Measurements from ENCODE around the gene SH3BGRL3. TPM values are rescaled to one million over a fixed set of nuclear protein-coding genes. Genes with fewer than 3 reads are reported as not detected.

Gene SH3BGRL3
- total RNA-seq, 1 donor from 2014 or later = 285 TPM

- CTCF ChIA-PET = interaction anchor here (1.2 to 11.7 kb wide), 6 partner anchors 11 to 149 kb away, joined by 3 to 372 read pairs (median 10); partner anchors contain the start of genes CEP85, SH3BGRL3 and ZNF593
These were observed 38.6 kb downstream of the SH3BGRL3 start for GRCh38 chr1:26318338-26319064.

DNA sequence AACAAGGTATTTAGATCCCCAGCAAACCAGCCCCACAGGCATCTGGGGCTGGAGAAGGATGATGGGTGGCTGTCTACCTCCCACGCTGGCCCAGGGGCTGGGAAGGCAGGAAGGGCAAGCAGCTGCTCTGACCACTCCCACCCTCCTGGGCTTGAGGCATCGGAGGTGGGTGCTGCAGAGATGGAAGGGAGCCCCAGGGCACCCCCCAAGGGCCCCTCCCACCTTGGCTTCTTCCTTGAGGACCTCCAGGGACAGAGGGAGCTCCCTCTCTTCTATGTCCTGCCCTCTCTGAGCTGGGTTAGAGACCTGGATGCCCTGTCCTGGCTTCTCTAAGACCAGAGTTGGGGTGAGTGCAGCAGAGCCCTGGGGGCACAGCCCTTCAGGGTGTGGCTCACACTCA is 41.0 kb downstream of the SH3BGRL3 start:
- intact Hi-C loops (cut with micrococcal nuclease) = loop anchor here (1.0 to 5.0 kb wide), 8 partner anchors 32 to 216 kb away; partner anchors contain the start of gene ZNF593
- ChIA-PET POLR2A (interaction anchor here (0.6 to 14.1 kb wide), 9 partner anchors 13 to 151 kb away, joined by 4 to 1638 read pairs (median 8); partner anchors contain the start of genes CEP85, SH3BGRL3, UBXN11 and ZNF593), CTCF (interaction anchor here (1.0 to 11.7 kb wide), 16 partner anchors 11 to 178 kb away, joined by 3 to 372 read pairs (median 7); partner anchors contain the start of genes C1orf232, CEP85, SH3BGRL3 and ZNF593)
- ATAC-seq (ENCODE audit: low read depth) (peak; percentile 1), DNase-seq (peak; percentile 25)
- Mint-ChIP-seq H3K4me3 (peak overlapping the region; percentile 96), H3K9me3 (no peaks in the 10 kb centered on the region), H3K36me3 (ENCODE audit: low read depth) (peaks cover 51% of the 10 kb centered on the region), H3K27ac (peak overlapping the region; percentile 98), H3K27me3 (no peaks in the 10 kb centered on the region), H3K4me1 (peaks cover 75% of the 10 kb centered on the region)
- no peak for TF ChIP-seq CTCF (IDR thresholded peaks at IDR 0.05)

More at GRCh38 chr1:26318338-26319064, 38.6 kb downstream of the SH3BGRL3 start:
- Mint-ChIP-seq H3K4me1 (peaks cover 95% of the 10 kb centered on the region), H3K36me3 (ENCODE audit: low read depth) (peaks cover 42% of the 10 kb centered on the region), H3K9me3 (no peaks in the 10 kb centered on the region), H3K4me3 (peak overlapping the region; percentile 96), H3K27me3 (no peaks in the 10 kb centered on the region), H3K27ac (peak overlapping the region; percentile 98)
- intact Hi-C loops (cut with micrococcal nuclease) = no loop called here
- TF ChIP-seq CTCF (IDR thresholded peaks at IDR 0.05) = no peak
- ATAC-seq (ENCODE audit: low read depth) = peak; percentile 5
- POLR2A ChIA-PET = interaction anchor here (0.6 to 14.1 kb wide), 16 partner anchors 10 to 1390 kb away, joined by 3 to 1638 read pairs (median 4); partner anchors contain the start of genes CEP85, HMGN2, PDIK1L and SH3BGRL3
- DNase-seq = peak; percentile 26

DNA sequence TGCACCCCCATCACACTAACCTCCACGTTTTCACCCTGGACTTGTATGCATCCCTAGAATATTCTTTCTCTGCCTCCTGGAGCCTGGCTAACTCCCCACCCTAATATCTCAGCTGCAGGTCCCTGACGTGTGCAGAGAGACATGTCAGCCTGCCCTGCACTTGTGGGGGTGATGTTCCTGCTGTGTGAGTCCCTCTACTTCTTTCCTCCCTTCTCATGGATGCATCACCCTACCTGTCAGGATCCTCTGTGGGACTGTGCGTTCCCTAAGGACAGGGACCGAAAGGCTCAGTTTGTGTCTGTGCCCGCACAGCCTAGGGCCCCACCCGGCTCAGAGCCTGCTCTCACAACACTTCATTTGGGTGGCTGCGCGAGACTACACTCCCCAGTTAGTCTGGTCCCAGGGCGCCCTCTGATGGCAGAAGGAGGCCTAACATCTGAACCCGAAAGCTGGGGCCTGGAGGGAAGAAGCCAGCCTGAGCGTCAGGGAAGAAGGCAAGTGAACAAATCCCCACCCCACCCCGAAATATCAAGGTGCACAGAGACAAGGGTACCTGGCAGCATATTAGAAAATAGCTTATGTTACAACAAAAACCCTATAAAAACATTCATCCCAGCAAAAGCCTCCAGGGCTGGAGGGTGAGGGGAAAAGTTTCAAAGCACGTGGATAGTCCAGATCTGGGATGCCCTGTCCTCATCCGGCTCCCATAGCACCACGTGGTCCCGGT is 41.6 kb downstream of the SH3BGRL3 start:
- Mint-ChIP-seq H3K4me3 (peak overlapping the region; percentile 87), H3K9me3 (no peaks in the 10 kb centered on the region), H3K36me3 (ENCODE audit: low read depth) (peaks cover 51% of the 10 kb centered on the region), H3K27ac (peak overlapping the region; percentile 98), H3K4me1 (peaks cover 69% of the 10 kb centered on the region), H3K27me3 (no peaks in the 10 kb centered on the region)
- ChIA-PET CTCF (interaction anchor here (0.6 to 11.7 kb wide), 27 partner anchors 12 to 426 kb away, joined by 3 to 372 read pairs (median 3); partner anchors contain the start of genes C1orf232, CEP85, CNKSR1 and SH3BGRL3), POLR2A (interaction anchor here (0.6 to 14.1 kb wide), 11 partner anchors 14 to 152 kb away, joined by 4 to 1638 read pairs (median 6); partner anchors contain the start of genes CEP85, SH3BGRL3, UBXN11 and ZNF593)
- ATAC-seq (ENCODE audit: low read depth) (peak; percentile 71), DNase-seq (peak; percentile 91)
- intact Hi-C loops (cut with micrococcal nuclease) = loop anchor here (1.0 to 5.0 kb wide), 8 partner anchors 32 to 216 kb away; partner anchors contain the start of gene ZNF593
- TF ChIP-seq CTCF (IDR thresholded peaks at IDR 0.05) = peak; percentile 32

DNA sequence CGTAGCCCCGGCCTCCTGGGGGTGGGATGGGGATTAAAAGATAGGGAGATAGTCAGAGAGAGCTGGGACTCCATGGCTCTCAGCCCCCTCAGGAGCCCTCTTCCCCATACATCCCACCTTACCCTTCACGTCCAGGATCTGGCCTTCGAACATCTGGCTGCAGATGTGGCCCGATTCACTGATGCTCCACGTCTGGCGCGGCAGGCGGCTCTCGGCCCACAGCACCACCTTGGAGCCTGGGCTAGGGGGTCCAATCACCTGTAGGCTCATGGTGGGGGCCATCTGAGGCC is 42.1 kb downstream of the SH3BGRL3 start:
- POLR2A ChIA-PET = interaction anchor here (1.0 to 14.1 kb wide), 5 partner anchors 14 to 152 kb away, joined by 4 to 1638 read pairs (median 8); partner anchors contain the start of genes SH3BGRL3, UBXN11 and ZNF593
- ATAC-seq (ENCODE audit: low read depth) (no peak), DNase-seq (no peak)
- no peaks in the 10 kb centered on the region for H3K9me3 Mint-ChIP-seq
- no peaks in the 10 kb centered on the region for H3K27me3 Mint-ChIP-seq
- CTCF ChIA-PET = interaction anchor here (0.6 to 11.7 kb wide), 26 partner anchors 12 to 426 kb away, joined by 3 to 372 read pairs (median 4); partner anchors contain the start of genes C1orf232, CEP85, CNKSR1 and SH3BGRL3
- H3K36me3 Mint-ChIP-seq (ENCODE audit: low read depth) = peaks cover 51% of the 10 kb centered on the region
- H3K4me1 Mint-ChIP-seq = peaks cover 64% of the 10 kb centered on the region
- no peak for TF ChIP-seq CTCF (IDR thresholded peaks at IDR 0.05)
- intact Hi-C loops (cut with micrococcal nuclease) = loop anchor here (5.0 kb wide), 1 partner anchor 95 kb away; no protein-coding TSS in a partner anchor
- no peak overlapping the region for H3K27ac Mint-ChIP-seq
- no peak overlapping the region for H3K4me3 Mint-ChIP-seq
